Activated B cell treated with CpG ODN at 0.5 μM for 24 hours (primary cell): Measurements from ENCODE around the gene OR52L1. TPM values are rescaled to one million over a fixed set of nuclear protein-coding genes. Genes with fewer than 3 reads are reported as not detected.

ENCODE experiments used
- ATAC-seq: fragments of 200-7000 bp; cut with Tn5 transposase; one replicate; pipeline ENCODE4 v1.10.0; 2021; ENCODE audit warnings: low read depth, mild to moderate bottlenecking, moderate library complexity
- CTCF ChIA-PET: fragments of 350-600 bp; sonication (Branson Sonifier 250); formaldehyde crosslinking; loops from one replicate; lab custom pipeline; 2021; ENCODE audit warnings: antibody characterized with exemption; lab: Charles Lee
- POLR2A ChIA-PET: fragments of 350-600 bp; sonication (Branson Sonifier 250); formaldehyde crosslinking; loops from one replicate; lab custom pipeline; 2021; ENCODE audit warnings: antibody characterized with exemption; lab: Charles Lee
- DNase-seq: peaks from one replicate; pipeline ENCODE4 v3.0.0; 2022
- H3K27ac Mint-ChIP-seq: one replicate; pipeline ENCODE4 v1.8.0; 2020; ENCODE audit warnings: mixed read lengths
- H3K27me3 Mint-ChIP-seq: one replicate; pipeline ENCODE4 v1.8.0; 2021; ENCODE audit warnings: mixed read lengths
- H3K36me3 Mint-ChIP-seq: one replicate; pipeline ENCODE4 v1.8.0; 2021; ENCODE audit warnings: low read depth, mixed read lengths
- H3K4me1 Mint-ChIP-seq: one replicate; pipeline ENCODE4 v1.8.0; 2021; ENCODE audit warnings: mixed read lengths
- H3K4me3 Mint-ChIP-seq: one replicate; pipeline ENCODE4 v1.8.0; 2020; ENCODE audit warnings: mild to moderate bottlenecking, mixed read lengths
- H3K9me3 Mint-ChIP-seq: one replicate; pipeline ENCODE4 v1.8.0; 2020; ENCODE audit warnings: mixed read lengths
- CTCF ChIP-seq: fragments of 200-600 bp; IDR thresholded peaks from one replicate; pipeline ENCODE4 v1.8.0; 2022; ENCODE audit warnings: antibody characterized with exemption, mild to moderate bottlenecking
- intact Hi-C: fragments of 100-400 bp; cut with micrococcal nuclease; formaldehyde crosslinking; loops from one replicate; pipeline ENCODE4 v1.15.1; 2024
- total RNA-seq: library from RNA; stranded (reverse); gene quantifications from 2 replicates; pipeline ENCODE4 v1.2.3, GENCODE V29; 2022

Gene OR52L1
- total RNA-seq, 1 donor from 2014 or later = not detected

GRCh38 chr11:5994791-5995190, 8.0 kb upstream of the OR52L1 start:
- ChIA-PET CTCF (no interaction called here), POLR2A (no interaction called here)
- intact Hi-C loops = no loop called here
- ATAC-seq = no peak
- Mint-ChIP-seq H3K9me3 (no peaks in the 10 kb centered on the region), H3K27me3 (peaks cover 7% of the 10 kb centered on the region), H3K4me3 (no peak overlapping the region), H3K27ac (no peak overlapping the region), H3K36me3 (no peaks in the 10 kb centered on the region), H3K4me1 (no peaks in the 10 kb centered on the region)
- DNase-seq = no peak
- no peak for TF ChIP-seq CTCF

- DNase-seq (no peak), ATAC-seq (no peak)
- CTCF ChIA-PET = interaction anchor here (0.7 to 1.6 kb wide), 3 partner anchors 324 to 387 kb away, joined by 3 read pairs; no protein-coding TSS in a partner anchor
- intact Hi-C loops = loop anchor here (1.0 kb wide), 1 partner anchor 361 kb away; no protein-coding TSS in a partner anchor
- TF ChIP-seq CTCF = no peak
- Mint-ChIP-seq H3K27ac (no peak overlapping the region), H3K4me3 (no peak overlapping the region), H3K4me1 (no peaks in the 10 kb centered on the region), H3K27me3 (peaks cover 3% of the 10 kb centered on the region), H3K36me3 (no peaks in the 10 kb centered on the region), H3K9me3 (no peaks in the 10 kb centered on the region)
- POLR2A ChIA-PET = no interaction called here
Observed at GRCh38 chr11:5992604-5993251, 5.9 kb upstream of the OR52L1 start.

GRCh38 chr11:5992150-5992549, 5.4 kb upstream of the OR52L1 start:
- Mint-ChIP-seq H3K27ac (no peak overlapping the region), H3K36me3 (no peaks in the 10 kb centered on the region), H3K27me3 (peaks cover 3% of the 10 kb centered on the region), H3K4me1 (no peaks in the 10 kb centered on the region), H3K9me3 (no peaks in the 10 kb centered on the region), H3K4me3 (no peak overlapping the region)
- ChIA-PET POLR2A (no interaction called here), CTCF (interaction anchor here (0.7 to 1.6 kb wide), 3 partner anchors 325 to 387 kb away, joined by 3 read pairs; no protein-coding TSS in a partner anchor)
- ATAC-seq = no peak
- no peak for DNase-seq
- TF ChIP-seq CTCF = no peak
- intact Hi-C loops = loop anchor here (1.0 kb wide), 1 partner anchor 361 kb away; no protein-coding TSS in a partner anchor

GRCh38 chr11:5989203-5989602, 2.4 kb upstream of the OR52L1 start:
- intact Hi-C loops = no loop called here
- ATAC-seq = no peak
- POLR2A ChIA-PET = no interaction called here
- Mint-ChIP-seq H3K27me3 (peaks cover 3% of the 10 kb centered on the region), H3K9me3 (no peaks in the 10 kb centered on the region), H3K36me3 (no peaks in the 10 kb centered on the region), H3K4me3 (no peak overlapping the region), H3K4me1 (no peaks in the 10 kb centered on the region), H3K27ac (no peak overlapping the region)
- no peak for TF ChIP-seq CTCF
- CTCF ChIA-PET = no interaction called here
- DNase-seq = no peak

- Mint-ChIP-seq H3K27me3 (peaks cover 5% of the 10 kb centered on the region), H3K4me1 (no peaks in the 10 kb centered on the region), H3K9me3 (peaks cover 6% of the 10 kb centered on the region), H3K4me3 (no peak overlapping the region), H3K27ac (no peak overlapping the region), H3K36me3 (no peaks in the 10 kb centered on the region)
- ChIA-PET CTCF (no interaction called here), POLR2A (no interaction called here)
- DNase-seq = no peak
- intact Hi-C loops = no loop called here
- TF ChIP-seq CTCF = no peak
- ATAC-seq = no peak
Observed at GRCh38 chr11:5983443-5983842, 3.3 kb downstream of the OR52L1 start.
